Esophagus muscularis mucosa (tissue), 4 donors: ENCODE measurements around the gene DLX4. TPM values are rescaled to one million over a fixed set of nuclear protein-coding genes. Genes with fewer than 3 reads are reported as not detected.
A peak's percentile ranks its signal among the peaks of the same experiment; 100 is the strongest.

Experiments
- DNase-seq: peaks from one replicate; pipeline ENCODE4 v3.0.0-alpha.2; 2017; ENCODE audit errors: extremely low spot score
- H3K27ac ChIP-seq, 4 donors: fragments of 200-600 bp; sonication (generic); replicated peaks in 1 of 4; 1 replicate in 3 of 4; 2 replicates in 1 of 4; pipeline ENCODE4 v1.5.1; 2016 to 2019; ENCODE audit warnings: mild to moderate bottlenecking in 1 of 4
- H3K27me3 ChIP-seq, 4 donors: fragments of 200-600 bp; sonication (generic); one replicate each; pipeline versions ENCODE4 v1.5.1 to v1.6.0; 2016 to 2019
- H3K36me3 ChIP-seq, 4 donors: fragments of 200-600 bp; sonication (generic); one replicate each; pipeline ENCODE4 v1.5.1; 2016 to 2019
- H3K4me1 ChIP-seq, 4 donors: fragments of 200-600 bp; sonication (generic); one replicate each; pipeline ENCODE4 v1.5.1; 2016 to 2019
- H3K4me3 ChIP-seq, 4 donors: fragments of 200-600 bp; sonication (generic); 1 replicate in 2 of 4; 2 replicates in 2 of 4; pipeline ENCODE4 v1.5.1; 2016 to 2019; ENCODE audit warnings: mild to moderate bottlenecking in 4 of 4, moderate library complexity in 1 of 4
- H3K9me3 ChIP-seq, 4 donors: fragments of 200-600 bp; sonication (generic); 1 replicate in 3 of 4; 2 replicates in 1 of 4; pipeline ENCODE4 v1.5.1; 2016 to 2019
- CTCF ChIP-seq, 3 experiments: fragments of 200-600 bp in 2 of 3; fragments of 450-650 bp in 1 of 3; sonication (generic) in 2 of 3; IDR thresholded peaks; one replicate each; pipeline ENCODE4 v1.5.1; 2017 to 2019; ENCODE audit warnings: antibody characterized with exemption in 3 of 3, mild to moderate bottlenecking in 2 of 3, moderate library complexity in 1 of 3
- EP300 ChIP-seq: sonication (generic); formaldehyde crosslinking; IDR thresholded peaks from one replicate; pipeline ENCODE4 v1.6.1; 2017; ENCODE audit warnings: antibody characterized with exemption
- POLR2A ChIP-seq: fragments of 450-650 bp; IDR thresholded peaks from one replicate; pipeline ENCODE4 v1.6.1; 2017; ENCODE audit warnings: antibody characterized with exemption, moderate library complexity, mild to moderate bottlenecking, low read depth
- POLR2AphosphoS5 ChIP-seq, 2 donors: sonication (generic); formaldehyde crosslinking; IDR thresholded peaks; one replicate each; pipeline ENCODE4 v1.6.1; 2017; ENCODE audit warnings: antibody characterized with exemption in 2 of 2
- WGBS: methylation state at CpG from one replicate; pipeline ENCODE4 v1.1.5; 2018; 5-methylcytosine and 5-hydroxymethylcytosine counted together
- intact Hi-C: fragments of 100-400 bp; cut with DNase I; formaldehyde crosslinking; loops from one replicate; pipeline ENCODE4 v1.15.1; 2023
- total RNA-seq, 4 donors: library from RNA; depleted of rRNA; stranded (reverse); fragments of >200 nt; gene quantifications; one replicate each; pipeline versions ENCODE4 v1.1.0 to v1.2.1, GENCODE V29; 2016

The DLX4 gene
- total RNA-seq, 4 donors from 2014 or later: not detected

- peaks cover 32 to 43% (median 40%) of the 10 kb centered on the region in 4 donors for H3K4me1 ChIP-seq
- peaks cover 32 to 100% (median 70%) of the 10 kb centered on the region in 4 donors for H3K27me3 ChIP-seq
- intact Hi-C loops: no loop called here
- TF ChIP-seq POLR2A: no peak
- no peak for TF ChIP-seq EP300
- TF ChIP-seq CTCF (IDR thresholded peaks at IDR 0.05): no peak
- TF ChIP-seq POLR2AphosphoS5 (IDR thresholded peaks at IDR 0.05): no peak
- no peaks in the 10 kb centered on the region for H3K36me3 ChIP-seq
- H3K4me3 ChIP-seq: peak overlapping the region in 3 of 4 donors; percentile 8 to 35 (median 19)
- no peak for DNase-seq
- 16% methylated on average over 25 of the region's 35 CpGs for WGBS
- no peaks in the 10 kb centered on the region for H3K9me3 ChIP-seq
- H3K27ac ChIP-seq: no peak overlapping the region
Measured at GRCh38 chr17:49971199-49971847, 2.3 kb downstream of the DLX4 start.

DNA sequence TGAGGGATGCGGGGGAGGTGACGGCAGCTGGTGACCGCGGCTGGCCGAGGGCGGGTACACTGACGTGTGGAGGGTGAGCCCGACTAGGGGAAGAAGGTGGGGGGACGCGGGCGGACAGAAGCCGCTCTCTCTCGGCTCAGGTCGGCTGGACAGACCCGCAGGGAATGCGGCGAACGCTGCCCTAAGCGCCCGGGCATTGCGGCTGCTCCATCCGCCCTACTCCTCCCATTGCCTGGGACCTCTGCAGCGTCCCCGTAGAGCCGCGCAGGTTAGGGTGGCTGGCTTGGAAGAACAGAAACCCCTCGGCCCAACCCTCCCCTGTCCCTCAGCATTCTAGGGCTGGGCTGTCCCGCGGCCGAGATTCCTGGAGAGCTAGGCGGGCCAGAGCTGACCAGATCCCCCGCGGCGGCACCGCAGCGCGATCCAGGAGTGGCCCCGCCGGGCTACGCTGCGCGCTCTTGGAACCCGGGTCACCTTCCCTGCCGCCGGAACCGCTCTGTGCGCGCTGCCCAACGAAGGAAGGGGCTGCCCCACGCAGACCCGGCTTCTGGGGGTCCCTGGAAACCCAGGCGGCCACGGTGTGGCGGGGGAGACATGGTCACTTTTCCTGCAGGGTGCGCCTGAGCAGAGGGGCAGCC is 3.0 kb downstream of the DLX4 start:
- WGBS: 7% methylated on average over 3 of the region's 55 CpGs
- Histone ChIP-seq H3K27ac (no peak overlapping the region), H3K4me3 (peak overlapping the region in 3 of 4 donors; percentile 8 to 35 (median 19)), H3K4me1 (peaks cover 32 to 43% (median 40%) of the 10 kb centered on the region in 4 donors), H3K36me3 (no peaks in the 10 kb centered on the region), H3K9me3 (no peaks in the 10 kb centered on the region), H3K27me3 (peaks cover 32 to 100% (median 64%) of the 10 kb centered on the region in 4 donors)
- TF ChIP-seq POLR2AphosphoS5 (IDR thresholded peaks at IDR 0.05): no peak
- no peak for TF ChIP-seq EP300
- TF ChIP-seq POLR2A: no peak
- TF ChIP-seq CTCF (IDR thresholded peaks at IDR 0.05): no peak
- intact Hi-C loops: no loop called here
- DNase-seq: no peak

DNA sequence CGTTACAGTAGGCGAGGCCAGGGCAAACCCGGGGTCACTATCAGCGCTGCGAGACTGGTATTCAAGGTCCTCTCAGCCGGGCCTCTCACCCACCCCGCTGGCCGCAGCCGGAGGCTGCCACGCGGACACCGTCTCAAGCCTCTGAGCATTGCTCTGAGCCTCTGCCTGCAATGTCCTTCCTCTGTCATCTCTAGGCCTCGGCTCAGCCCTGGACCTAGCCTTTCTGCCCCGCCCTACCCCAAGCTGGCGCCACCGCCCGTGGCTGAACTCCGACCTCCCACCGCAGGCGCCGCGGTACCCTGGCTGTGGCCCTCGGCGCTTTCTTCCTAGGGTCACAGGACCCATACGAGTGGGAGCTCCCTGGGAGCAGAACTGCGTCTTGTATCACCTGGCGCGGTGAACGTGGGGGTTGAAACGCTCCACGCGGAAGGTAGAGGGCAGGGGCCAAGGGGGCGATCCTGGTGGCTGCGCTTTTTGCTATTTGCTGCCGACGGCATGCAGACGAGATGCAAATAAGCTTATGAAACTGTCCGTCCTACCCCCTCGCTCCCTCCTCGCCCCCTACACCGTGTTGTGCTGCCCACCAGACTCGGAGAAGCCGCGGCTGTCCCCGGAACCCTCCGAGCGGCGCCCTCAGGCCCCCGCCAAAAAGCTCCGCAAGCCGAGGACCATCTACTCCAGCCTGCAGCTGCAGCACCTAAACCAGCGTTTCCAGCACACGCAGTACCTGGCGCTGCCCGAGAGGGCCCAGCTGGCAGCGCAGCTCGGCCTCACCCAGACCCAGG is 3.7 kb downstream of the DLX4 start:
- peak overlapping the region in 2 of 4 donors; percentile 8 to 19 for H3K4me3 ChIP-seq
- TF ChIP-seq POLR2AphosphoS5 (IDR thresholded peaks at IDR 0.05) (no peak), EP300 (no peak)
- no peaks in the 10 kb centered on the region for H3K9me3 ChIP-seq
- no peak overlapping the region for H3K27ac ChIP-seq
- intact Hi-C loops: no loop called here
- H3K36me3 ChIP-seq: no peaks in the 10 kb centered on the region
- H3K4me1 ChIP-seq: peaks cover 32 to 43% (median 40%) of the 10 kb centered on the region in 4 donors
- no peak for DNase-seq
- 12% methylated on average over 35 of the region's 57 CpGs for WGBS
- peaks cover 32 to 100% (median 58%) of the 10 kb centered on the region in 4 donors for H3K27me3 ChIP-seq

DNA sequence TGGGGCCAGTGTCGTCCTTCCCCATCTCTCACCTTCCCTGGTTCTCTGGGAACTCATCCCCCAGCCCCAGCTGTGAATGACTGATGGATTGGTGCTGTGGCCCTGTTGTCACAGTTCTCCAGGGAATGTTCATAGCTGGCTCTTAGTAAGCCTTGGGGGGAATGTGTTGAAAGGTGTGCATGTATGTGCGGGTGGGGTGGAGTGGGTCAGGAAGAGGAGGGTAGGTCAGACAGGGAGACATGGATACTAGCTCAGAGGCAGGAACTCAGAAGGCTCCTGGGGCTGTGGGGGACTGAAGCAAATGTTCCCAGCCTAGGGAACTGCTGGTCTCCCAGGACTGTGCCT is 4.3 kb downstream of the DLX4 start:
- peaks cover 32 to 100% (median 52%) of the 10 kb centered on the region in 4 donors for H3K27me3 ChIP-seq
- TF ChIP-seq POLR2AphosphoS5 (IDR thresholded peaks at IDR 0.05): no peak
- no peak for TF ChIP-seq EP300
- TF ChIP-seq CTCF (IDR thresholded peaks at IDR 0.05): no peak
- intact Hi-C loops: no loop called here
- no peaks in the 10 kb centered on the region for H3K9me3 ChIP-seq
- no peaks in the 10 kb centered on the region for H3K36me3 ChIP-seq
- no peak overlapping the region for H3K27ac ChIP-seq
- H3K4me3 ChIP-seq: no peak overlapping the region
- 27% methylated on average over 1 of the region's 2 CpGs for WGBS
- no peak for DNase-seq
- H3K4me1 ChIP-seq: peaks cover 30 to 41% (median 39%) of the 10 kb centered on the region in 4 donors

- Histone ChIP-seq H3K4me1 (peaks cover 14 to 20% (median 19%) of the 10 kb centered on the region in 4 donors), H3K27me3 (peaks cover 16 to 99% (median 30%) of the 10 kb centered on the region in 4 donors), H3K27ac (no peak overlapping the region), H3K4me3 (no peak overlapping the region), H3K36me3 (no peaks in the 10 kb centered on the region), H3K9me3 (no peaks in the 10 kb centered on the region)
- WGBS: 82% methylated on average over 5 of the region's 7 CpGs
- no peak for TF ChIP-seq POLR2AphosphoS5 (IDR thresholded peaks at IDR 0.05)
- no peak for TF ChIP-seq CTCF (IDR thresholded peaks at IDR 0.05)
- no peak for TF ChIP-seq EP300
- TF ChIP-seq POLR2A: no peak
- DNase-seq: no peak
- intact Hi-C loops: no loop called here
Measured at GRCh38 chr17:49975531-49975930, 6.5 kb downstream of the DLX4 start.
